HG03354 (cell line): Measurements from ENCODE around the gene FAM162B.
"Not testable (repeated sequence)": the region's sequence is repeated elsewhere in the genome, so short reads cannot be mapped to it uniquely, and the experiment has no call there.

Experiments used
- ATAC-seq: cut with Tn5 transposase; IDR thresholded peaks from one replicate; pipeline ENCODE4 v1.9.1; 2021; ENCODE audit warnings: mild to moderate bottlenecking; ENCODE audit not compliant: unreplicated experiment, poor library complexity, severe bottlenecking

FAM162B gene

GRCh38 chr6:116764961-116765841, at the start of gene FAM162B:
FAM162B (minus strand) TSS chr6:116765719; CDS start chr6:116765576, 143 bp downstream.
- ATAC-seq = peak; percentile 47

- ATAC-seq = no peak
Observed at GRCh38 chr6:116812051-116812650, 46.6 kb upstream of the FAM162B start.

- no peak for ATAC-seq
Observed at GRCh38 chr6:116801971-116802370, 36.5 kb upstream of the FAM162B start.

DNA sequence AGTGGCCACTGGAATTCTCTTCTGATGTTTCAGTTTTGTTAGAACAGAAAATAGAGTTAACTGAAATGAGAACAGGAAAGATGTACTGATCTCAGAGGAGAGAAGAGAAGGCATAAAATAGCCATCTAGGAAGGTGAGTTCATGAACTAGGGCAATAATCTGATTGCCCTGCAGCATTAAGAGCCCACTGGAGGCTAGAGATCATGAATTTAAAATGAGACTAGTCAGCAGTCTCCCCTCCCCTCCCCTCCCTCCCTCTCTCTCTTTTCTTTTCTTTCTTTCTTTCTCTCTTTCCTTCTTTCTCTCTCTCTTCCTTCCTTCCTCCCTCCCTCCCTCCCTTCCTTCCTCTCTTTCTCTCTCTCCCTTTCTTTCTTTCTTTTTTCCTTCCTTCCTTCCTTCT, 34.4 kb upstream of the FAM162B start:
- no peak for ATAC-seq

DNA sequence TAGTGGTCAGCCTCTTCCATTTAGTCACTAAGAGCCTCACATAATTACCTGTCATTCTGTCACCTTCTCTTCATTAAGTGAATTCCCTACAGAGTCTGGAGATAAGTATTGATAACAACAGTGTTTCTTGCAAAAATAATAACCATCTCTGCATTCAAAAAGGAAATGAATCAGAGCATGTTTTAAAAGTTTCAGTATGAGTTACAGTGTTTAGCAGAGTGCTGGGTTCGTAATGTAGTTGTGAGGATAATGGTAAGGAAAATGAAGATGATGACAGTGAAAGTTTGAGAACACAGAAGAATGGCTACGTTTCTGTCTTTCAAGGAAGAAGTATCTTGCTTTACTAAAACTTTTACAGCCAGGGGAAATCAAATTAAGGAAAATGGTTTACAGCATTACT, 32.1 kb upstream of the FAM162B start:
- no peak for ATAC-seq

DNA sequence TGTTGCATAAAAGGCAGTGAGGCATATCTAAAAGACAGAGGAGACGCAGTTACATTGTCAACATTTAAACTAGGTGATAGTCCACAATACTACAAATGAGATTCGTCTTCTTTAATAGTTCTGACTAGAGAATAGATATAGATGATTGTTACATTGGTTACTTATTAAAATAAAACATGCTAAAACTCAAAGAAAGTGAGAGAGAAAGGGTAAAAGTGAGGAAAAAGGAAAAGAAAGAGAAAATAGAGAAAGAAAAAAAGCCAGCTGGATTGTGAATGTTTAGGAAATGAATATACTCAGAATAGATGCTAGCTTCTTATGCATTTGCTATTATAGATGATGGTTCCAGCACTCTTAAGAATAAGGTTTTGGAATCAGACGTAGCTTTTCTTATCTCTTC, 27.7 kb upstream of the FAM162B start:
- ATAC-seq = no peak

DNA sequence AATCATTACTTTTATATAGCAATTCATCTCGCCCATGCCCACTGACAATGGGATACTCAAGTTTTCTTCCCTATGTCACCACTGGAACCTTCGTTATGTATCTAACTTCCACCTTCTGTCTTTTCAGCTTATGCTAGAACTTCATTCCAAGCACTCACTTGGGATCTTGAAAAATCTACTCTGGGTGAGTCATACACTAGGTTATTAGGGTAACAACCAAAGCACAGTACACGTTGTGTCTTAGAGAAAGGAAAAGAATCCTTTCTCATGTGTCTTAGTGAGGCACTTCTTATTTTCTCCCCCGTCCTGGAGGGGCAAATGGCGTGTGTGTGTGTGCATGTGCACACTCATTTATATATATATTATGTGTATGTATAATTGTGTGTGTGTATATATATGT, 18.3 kb upstream of the FAM162B start:
- ATAC-seq = no peak

- ATAC-seq = peak; percentile 67
Observed at GRCh38 chr6:116779573-116780164, 14.2 kb upstream of the FAM162B start.

- ATAC-seq = no peak
Observed at GRCh38 chr6:116773886-116774285, 8.4 kb upstream of the FAM162B start.

- no peak for ATAC-seq
Observed at GRCh38 chr6:116772450-116772849, 6.9 kb upstream of the FAM162B start.

- ATAC-seq = no peak
Observed at GRCh38 chr6:116767715-116768114, 2.2 kb upstream of the FAM162B start.

- no peak for ATAC-seq
Observed at GRCh38 chr6:116766506-116767176, 1.1 kb upstream of the FAM162B start.

DNA sequence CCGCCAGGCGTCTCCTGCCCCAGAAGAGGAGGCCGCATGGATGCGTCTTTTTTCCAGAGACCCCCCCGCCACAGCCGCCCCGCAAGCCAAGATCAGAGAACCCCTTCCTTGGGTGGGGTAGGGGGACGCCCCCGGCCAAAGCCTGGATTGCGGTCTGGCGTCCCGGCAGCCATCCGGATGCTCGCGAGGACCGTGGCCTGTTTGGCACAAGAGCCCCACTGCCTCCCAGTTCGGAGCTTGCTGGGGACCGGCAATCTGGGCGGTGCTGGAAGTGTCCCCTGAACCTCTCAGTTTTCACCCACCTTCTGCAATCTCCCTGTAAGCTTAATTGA, 924 bp downstream of the FAM162B start:
- no peak for ATAC-seq

DNA sequence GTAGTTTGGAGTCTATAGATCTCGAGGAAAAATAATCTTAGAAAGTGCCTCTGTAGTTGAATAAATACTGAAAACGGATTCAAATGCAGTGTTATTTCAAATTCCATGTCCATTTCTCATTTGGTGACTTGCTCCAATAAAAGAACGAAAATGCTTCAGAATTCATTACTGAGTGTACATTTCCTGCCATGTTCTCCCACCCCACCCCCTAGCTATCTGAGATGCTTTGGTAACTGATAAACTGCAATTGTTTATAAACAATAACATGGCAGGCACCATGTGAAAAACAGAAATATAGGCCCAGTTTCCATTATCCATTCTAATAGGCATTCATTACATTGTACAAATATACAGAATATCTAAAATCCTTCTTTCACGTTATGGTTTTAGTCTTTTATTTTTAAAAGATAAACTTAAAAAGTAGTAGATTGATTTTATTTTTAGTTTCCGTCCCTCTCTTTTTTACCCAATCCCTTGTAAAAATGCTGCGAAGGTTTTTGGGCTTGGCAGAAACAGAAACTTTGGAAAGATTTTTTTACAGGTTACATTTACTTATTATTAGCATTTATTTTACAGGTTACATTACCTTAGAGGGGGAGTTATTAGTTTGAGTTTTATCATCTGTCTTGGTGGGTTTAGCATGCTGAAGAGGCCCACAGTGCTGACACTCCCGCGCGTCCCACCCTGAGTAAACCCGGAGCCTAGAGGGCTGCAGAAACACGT, 1.5 kb downstream of the FAM162B start:
- ATAC-seq = no peak

- no peak for ATAC-seq
Observed at GRCh38 chr6:116763048-116763447, 2.5 kb downstream of the FAM162B start.

DNA sequence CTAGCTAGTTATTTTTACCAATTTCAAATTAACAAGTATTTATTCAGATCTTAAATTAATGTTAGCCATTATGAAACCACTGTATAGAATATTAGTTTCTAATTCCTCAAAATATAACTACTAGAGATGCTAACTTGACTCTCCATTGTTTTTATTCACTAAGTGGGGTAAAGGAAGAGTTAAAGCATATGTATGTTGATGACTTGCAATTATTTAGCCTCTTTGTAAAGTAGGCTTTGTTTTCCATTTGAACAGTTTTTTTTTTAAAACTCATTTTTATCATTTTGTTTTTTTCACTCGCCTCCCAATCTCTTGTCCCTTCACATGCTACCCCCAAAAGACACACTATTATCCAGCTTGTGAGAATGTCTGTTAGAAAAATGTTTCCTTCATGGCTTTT, 3.3 kb downstream of the FAM162B start:
- no peak for ATAC-seq

DNA sequence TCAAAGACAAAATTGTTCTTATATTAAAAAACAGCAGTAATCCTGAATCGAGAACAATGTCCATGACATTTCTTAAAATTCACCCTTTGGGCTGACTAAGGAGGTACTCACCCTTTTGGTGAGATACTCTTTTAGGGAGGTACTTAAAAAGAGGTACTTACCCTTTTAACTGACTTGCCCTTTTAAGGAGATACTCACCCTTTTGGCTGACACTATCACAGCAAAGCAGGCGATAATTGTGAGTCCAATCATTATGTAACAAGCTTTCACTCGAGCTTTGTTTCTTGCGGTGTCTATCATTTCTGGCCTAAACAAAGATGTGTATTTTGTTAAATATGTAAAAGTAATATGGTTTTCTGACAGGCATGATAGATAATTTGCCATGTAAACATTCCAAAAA, 3.7 kb downstream of the FAM162B start:
- no peak for ATAC-seq

GRCh38 chr6:116745176-116745575, 20.3 kb downstream of the FAM162B start:
- ATAC-seq = no peak

DNA sequence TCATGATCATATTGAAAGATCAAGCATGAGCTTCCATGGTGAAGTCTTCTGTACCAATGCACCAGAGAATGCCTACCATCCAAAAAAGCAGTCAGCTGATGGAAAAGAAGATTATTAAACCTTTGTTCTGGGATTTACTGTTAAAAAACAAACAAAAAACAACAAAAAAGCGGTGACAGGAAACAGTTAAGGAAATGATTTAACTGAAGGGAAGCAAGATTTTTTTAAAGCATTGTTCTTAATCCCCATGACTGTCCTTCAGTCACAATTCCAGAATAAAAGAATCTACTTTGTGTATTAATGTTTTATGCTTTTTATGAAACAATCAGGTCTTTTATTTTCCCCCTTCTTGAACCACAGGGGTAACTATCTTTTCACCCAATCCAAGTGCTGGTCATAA, 23.9 kb downstream of the FAM162B start:
- ATAC-seq = no peak

DNA sequence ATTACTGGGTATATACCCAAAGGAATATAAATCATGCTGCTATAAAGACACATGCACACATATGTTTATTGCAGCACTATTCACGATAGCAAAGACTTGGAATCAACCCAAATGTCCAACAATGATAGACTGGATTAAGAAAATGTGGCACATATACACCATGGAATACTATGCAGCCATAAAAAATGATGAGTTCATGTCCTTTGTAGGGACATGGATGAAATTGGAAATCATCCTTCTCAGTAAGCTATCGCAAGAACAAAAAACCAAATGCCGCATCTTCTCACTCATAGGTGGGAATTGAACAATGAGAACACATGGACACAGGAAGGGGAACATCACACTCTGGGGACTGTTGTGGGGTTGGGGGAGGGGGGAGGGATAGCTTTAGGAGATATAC, 25.0 kb downstream of the FAM162B start:
- ATAC-seq = not testable (repeated sequence)
